Ishikawa (cell line): ENCODE data around the gene CROT.

Experiments
- CREB1 ChIP-seq: IDR thresholded peaks from 2 replicates; pipeline ENCODE4 v1.6.1; 2012; ENCODE audit warnings: low read depth
- RAD21 ChIP-seq: IDR thresholded peaks from 2 replicates; pipeline ENCODE4 v1.6.1; 2012; ENCODE audit warnings: low read depth
- TF ChIP-seq, protein P1 (sequence below): IDR thresholded peaks from 2 replicates; pipeline ENCODE4 v1.6.1; 2012

DNA sequence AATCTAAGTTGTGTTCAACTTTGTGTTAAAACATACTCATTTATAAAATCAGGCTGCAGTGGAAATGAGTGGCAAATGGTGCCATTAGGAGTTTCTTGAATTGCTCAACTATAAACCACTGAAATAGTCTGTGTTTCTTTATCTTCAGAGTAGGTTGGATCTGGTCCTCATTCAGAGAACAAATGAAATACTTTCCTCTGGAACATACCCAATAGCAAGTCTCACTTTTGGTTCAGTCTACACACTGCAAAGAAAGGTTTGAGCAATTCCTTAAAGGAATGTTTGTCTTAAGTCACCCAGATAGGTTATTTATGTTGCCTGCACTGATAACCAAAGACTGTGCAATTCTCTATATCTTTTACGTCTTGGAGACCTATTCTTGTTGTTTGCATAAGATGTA, 67.6 kb downstream of the CROT start:
- TF ChIP-seq RAD21 (no peak), CREB1 (no peak)
- TF ChIP-seq, protein P1, sequence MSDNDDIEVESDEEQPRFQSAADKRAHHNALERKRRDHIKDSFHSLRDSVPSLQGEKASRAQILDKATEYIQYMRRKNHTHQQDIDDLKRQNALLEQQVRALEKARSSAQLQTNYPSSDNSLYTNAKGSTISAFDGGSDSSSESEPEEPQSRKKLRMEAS, result no peak
